Testis (tissue), 2 donors: ENCODE results near the gene GPT2.

Experiments
- POLR2A ChIP-seq: fragments of 450-650 bp; IDR thresholded peaks from one replicate; pipeline ENCODE4 v1.6.1; 2017; ENCODE audit warnings: antibody characterized with exemption, mild to moderate bottlenecking, moderate library complexity
- TF ChIP-seq, protein P1 (sequence below), 3 experiments: fragments of 450-650 bp in 2 of 3; fragments of 200-600 bp in 1 of 3; sonication (generic) in 1 of 3; IDR thresholded peaks; one replicate each; pipeline ENCODE4 v1.5.1; 2016 to 2019; ENCODE audit warnings: antibody characterized with exemption in 3 of 3, mild to moderate bottlenecking in 2 of 3, moderate library complexity in 1 of 3

DNA sequence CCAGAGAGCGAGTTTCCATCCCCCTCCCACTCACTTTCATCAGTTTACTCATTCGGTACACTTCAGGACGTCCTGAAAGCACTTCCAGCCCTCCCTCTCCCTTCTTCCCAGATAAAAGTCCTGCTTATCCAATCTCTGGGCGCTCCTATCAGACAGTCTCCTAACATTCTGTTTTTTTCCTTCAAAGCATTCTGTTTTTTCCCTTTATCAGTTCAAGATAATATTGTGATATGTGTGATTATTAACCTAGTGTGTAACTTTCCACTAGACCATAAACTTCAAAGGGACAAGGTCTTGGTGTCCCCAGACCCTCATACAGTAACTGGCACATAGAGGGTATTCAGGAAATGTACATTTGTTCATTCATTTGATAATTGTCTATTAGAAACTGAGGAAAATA is 28.8 kb upstream of the GPT2 start:
- no peak for TF ChIP-seq POLR2A
- TF ChIP-seq, protein P1, sequence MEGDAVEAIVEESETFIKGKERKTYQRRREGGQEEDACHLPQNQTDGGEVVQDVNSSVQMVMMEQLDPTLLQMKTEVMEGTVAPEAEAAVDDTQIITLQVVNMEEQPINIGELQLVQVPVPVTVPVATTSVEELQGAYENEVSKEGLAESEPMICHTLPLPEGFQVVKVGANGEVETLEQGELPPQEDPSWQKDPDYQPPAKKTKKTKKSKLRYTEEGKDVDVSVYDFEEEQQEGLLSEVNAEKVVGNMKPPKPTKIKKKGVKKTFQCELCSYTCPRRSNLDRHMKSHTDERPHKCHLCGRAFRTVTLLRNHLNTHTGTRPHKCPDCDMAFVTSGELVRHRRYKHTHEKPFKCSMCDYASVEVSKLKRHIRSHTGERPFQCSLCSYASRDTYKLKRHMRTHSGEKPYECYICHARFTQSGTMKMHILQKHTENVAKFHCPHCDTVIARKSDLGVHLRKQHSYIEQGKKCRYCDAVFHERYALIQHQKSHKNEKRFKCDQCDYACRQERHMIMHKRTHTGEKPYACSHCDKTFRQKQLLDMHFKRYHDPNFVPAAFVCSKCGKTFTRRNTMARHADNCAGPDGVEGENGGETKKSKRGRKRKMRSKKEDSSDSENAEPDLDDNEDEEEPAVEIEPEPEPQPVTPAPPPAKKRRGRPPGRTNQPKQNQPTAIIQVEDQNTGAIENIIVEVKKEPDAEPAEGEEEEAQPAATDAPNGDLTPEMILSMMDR (IDR thresholded peaks at IDR 0.05), result no peak
